Middle frontal gyrus (tissue), 1 donor: ENCODE measurements around the gene GNAI2.
"Not testable (repeated sequence)": the region's sequence is repeated elsewhere in the genome, so short reads cannot be mapped to it uniquely, and the experiment has no call there.

Experiments used
- DNase-seq: peaks from one replicate; pipeline ENCODE4 v3.0.0-alpha.2; 2015; ENCODE audit warnings: low spot score; ENCODE audit errors: extremely low spot score

Gene GNAI2

DNA sequence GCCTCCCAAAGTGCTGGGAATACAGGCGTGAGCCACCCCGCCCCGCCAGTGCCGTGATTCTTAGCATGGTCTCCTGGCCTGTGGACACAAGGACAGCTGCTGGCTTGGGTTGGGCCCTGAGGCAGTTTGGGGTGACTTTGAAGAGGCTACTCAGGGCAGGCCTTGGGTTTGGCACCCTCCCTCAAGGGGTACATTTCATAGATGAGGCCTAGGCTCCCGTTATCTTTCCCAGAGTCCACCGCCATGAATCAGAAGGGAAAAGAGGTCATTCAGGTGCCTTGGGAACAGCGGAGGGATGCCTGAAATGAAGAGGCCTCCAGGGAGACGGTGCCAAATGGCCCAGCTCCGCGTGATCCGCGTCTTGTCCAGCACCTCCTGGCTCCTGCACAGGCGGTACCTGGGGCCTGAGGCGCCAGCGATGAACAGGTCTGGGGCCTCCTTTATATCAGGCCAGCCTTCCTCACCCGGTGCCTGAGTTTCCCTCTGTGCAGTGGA, 9.3 kb downstream of the GNAI2 start:
- no peak for DNase-seq

DNA sequence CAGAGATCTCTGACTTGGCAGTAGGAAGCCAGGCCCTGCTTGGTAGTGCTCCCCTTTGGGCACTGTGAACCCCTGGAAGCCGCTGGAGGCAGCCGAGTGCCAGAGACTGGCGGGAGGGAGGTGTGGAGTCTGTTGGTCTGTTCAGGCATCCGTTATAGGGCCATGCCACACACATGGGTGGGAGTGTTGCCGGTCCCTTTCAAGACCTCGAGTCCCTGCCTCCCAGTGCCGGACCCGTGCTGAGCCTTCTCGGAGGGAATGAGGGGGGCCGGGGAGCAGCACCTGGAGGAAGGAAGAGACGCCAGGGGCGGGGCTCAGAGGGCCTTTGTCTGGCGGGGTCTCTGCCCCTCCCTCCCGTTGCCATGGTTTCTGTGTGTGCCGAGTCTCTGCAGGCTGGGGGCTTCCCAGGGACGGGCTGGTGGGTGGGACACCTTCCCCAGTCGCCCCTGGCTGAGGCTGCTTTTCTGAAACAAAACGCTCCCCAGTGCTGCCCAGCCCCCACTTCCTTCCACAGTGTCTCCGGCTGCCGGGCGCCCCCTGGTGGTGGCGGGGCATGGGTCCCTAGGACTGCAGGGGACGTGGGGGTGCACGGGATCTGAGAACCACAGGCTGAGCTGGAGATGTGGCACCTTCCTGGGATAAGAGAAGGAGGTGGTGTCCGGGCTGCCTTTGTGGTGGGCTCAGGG, 10.0 kb downstream of the GNAI2 start:
- peak; percentile 66 for DNase-seq

DNA sequence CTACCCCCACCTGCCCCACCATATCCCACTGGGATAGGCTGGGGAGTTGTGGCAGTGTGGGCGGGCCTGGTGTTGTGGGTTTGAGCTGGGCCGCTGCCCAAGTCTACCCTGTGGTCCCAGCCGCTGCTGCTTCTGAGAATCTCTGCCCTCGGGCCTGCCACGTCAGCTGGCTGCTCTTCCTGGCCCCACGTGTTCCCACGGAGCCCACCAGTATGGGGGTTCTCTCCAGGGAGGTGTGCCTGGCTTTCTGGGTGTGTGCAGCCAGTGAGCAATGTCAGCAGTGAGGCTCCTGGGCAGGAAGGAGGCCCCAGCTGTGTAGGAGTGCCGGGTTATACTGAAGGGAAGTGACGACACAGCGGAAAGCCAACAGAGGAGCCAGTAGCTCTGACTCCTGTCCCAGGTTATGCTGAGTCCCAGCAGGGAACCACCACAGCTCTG, 10.5 kb downstream of the GNAI2 start:
- no peak for DNase-seq

DNA sequence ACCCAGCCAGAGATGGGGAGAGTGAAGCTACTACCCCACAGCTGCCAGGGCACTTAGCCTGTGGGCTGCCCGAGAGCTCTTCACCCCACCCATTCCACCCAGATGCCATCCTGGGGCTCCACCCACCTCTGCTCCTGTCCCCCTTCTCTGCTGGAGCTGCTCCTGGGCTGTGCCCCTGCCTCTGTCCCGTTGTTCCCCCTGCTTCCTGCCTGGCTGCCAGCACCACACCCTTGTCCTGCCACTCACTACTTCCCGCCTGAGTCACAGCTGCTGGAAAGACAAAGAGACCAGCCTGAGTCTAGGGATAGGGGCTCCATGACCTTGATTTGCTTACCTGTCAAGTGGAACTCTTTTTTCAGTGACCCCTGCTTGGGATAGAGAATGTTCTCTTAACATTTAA, 12.4 kb downstream of the GNAI2 start:
- no peak for DNase-seq

DNA sequence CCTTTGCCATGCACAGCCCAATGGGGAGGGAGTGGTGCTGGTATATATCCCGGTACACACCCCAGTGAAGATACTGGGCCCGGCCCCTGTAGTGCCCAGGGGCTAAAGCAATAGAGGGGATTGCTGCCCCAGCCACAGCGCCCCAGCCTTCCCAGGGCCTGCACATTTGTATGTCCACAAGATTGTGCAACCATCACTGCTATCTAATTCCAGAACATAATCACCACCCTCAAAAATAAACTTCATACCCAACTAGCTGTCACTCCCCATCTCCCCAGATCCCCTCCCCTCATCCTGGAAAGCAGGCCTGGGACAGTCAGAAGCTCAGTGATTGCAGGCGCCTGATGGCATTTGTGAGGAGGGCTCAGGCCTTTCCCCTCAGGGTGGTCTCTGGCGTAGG, 13.5 kb downstream of the GNAI2 start:
- DNase-seq, result no peak

DNA sequence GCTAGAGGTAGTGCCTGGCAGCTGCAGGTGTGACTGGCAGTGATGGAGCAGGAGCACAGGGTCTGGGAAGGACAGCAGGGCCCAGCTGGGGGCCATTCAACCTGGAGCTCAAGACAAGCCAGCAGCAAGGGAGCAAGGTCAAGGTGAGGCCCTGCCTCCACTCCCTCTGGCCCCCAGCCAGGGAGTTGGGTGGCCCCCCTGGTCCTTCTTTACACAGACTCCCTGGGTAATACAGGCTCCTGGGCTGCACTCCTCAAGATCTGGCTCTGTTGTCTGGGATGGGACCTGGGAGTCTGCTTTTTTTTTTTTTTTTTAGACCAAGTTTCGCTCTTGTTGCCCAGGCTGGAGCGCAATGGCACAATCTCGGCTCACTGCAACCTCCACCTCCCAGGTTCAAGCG, 14.5 kb downstream of the GNAI2 start:
- no peak for DNase-seq

DNA sequence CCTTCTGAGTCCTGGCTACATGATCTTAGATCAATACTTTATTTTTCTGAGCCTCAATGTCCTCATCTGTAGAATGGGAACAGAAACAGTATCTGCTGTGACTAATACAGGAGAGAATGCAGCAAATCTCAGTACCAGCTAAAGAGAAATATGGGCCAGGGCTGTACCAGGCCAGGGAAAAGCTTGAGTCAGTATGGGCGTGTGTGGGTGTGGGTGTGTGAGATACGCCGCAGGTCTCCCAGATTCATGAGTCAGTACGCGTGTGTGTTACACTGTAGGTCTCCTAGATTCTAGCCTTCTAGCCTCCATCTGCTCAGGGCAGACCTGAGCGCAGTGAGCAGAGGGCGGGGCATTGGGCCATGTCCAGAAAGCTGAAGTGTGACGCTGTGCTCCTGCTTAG, 15.2 kb downstream of the GNAI2 start:
- DNase-seq, result no peak

DNA sequence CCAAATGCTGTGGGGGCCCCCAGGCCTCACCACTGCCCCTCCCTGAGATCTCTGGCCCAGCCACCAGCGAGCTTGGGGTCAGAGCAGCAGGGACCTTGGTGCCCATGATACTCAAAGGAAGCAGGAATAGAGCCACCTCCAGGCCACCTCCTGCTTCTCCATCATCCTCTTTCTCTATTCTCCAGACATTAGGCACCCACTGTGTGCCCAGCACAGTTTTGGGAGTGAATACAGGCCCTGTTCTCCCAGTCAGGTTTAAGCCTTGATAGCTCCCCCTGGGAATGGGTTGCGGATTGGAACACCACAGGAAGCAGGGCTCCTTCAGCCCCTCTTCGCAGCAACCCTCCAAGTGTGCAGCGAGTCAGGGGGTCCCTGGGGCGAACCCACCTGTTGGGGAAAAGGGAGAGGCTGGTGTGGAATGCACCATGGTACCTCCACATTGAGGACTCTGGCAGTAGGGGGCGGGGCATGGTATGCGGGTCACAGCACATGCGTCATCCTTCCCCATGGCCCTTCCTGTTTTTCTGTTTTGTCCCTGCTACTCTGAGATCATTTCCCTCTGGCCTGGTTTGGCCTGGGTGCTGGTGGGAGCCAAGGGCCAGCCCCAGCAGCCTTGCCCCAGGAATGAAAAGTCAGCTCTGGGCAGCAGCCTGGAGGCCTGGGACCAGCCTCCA, 18.7 kb downstream of the GNAI2 start:
- no peak for DNase-seq

DNA sequence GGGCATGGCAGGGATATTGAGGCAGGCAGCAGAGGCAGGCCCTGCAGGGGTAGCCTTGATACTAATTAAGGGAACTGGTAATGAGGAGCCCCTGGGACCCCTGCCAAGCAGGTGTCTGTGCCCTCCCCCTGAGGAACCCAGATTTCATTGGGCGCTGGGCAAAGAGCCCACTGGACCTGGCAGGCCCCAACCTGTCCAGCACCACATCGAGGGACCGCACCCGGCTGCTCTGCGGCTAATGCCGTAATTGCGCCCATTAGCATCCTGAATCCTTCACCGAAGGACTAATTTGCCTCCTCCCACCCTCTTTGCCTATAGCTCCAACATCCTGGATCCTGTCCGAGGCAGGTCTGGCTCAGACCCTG, 19.2 kb downstream of the GNAI2 start:
- DNase-seq, result no peak

DNA sequence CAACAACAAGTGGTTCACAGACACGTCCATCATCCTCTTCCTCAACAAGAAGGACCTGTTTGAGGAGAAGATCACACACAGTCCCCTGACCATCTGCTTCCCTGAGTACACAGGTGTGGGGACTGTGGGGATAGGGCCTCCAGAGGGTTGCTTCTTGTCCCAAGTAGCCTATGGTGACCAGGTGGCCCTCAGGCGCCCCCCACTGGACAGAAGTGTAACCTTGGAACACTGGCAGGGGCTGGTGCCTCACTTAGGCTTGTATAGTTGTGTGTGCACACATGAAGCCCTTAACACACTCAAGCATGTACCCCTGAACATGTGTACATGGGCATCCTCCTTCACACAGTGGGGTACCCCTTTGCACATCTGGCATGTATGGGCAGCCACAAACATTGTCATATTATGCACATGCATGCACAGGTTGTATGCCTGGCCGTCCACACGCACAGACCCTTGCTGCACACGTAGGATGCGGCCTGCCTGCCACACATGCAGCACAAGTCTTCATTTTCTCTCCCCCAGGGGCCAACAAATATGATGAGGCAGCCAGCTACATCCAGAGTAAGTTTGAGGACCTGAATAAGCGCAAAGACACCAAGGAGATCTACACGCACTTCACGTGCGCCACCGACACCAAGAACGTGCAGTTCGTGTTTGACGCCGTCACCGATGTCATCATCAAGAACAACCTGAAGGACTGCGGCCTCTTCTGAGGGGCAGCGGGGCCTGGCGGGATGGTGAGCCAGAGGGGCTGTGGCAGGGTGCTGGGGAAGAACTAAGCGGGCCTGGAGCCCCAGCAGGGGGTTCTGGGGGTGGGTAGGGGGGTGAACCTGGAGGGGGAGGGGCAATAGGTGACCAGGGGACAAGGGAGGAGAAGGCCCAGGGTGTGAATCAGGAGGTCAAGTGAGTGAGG, 21.2 kb downstream of the GNAI2 start:
- DNase-seq, result no peak

DNA sequence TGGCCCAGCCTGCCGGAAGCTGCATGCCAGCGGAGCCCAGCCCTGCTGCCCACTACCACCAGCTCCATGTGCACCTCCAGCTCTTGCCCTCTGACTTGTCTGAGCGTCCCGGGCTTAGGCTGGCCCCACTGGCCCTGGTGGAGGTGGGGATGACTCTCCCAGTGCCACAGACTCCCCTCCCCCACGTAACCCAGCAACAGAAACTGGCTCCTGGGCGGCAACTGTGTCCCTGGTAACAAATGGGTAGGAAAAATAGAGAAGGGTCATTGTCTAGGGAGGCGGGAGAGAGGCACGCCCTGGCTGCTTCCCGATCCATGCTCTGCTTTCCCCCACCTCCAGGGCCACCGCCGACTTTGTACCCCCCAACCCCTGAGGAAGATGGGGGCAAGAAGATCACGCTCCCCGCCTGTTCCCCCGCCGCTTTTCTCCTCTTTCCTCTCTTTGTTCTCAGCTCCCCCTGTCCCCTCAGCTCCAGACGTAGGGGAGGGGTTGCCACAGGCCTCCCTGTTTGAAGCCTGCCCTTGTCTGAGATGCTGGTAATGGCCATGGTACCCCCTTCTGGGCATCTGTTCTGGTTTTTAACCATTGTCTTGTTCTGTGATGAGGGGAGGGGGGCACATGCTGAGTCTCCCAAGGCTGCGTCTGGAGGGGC, 22.2 kb downstream of the GNAI2 start:
- DNase-seq, result no peak

DNA sequence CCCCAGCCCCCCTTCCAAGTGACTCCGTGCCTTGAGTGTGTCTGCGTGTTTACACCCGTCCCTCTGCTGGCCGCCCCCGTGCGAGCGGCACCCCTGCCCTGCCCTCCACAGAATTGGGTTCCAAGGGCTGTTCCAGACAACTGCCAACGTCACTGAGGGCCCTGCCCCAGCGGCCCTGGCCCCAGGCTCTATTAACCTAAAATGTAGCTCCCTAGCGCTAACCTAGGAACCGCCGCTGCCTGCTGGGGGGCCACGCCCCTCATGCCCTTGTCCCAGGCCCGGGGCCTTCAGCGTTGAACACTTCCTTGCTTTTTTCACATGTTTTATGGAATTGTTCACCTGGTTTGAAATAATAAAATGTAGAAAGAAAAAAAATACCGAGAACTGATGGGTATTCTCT, 23.0 kb downstream of the GNAI2 start:
- DNase-seq, result no peak

DNA sequence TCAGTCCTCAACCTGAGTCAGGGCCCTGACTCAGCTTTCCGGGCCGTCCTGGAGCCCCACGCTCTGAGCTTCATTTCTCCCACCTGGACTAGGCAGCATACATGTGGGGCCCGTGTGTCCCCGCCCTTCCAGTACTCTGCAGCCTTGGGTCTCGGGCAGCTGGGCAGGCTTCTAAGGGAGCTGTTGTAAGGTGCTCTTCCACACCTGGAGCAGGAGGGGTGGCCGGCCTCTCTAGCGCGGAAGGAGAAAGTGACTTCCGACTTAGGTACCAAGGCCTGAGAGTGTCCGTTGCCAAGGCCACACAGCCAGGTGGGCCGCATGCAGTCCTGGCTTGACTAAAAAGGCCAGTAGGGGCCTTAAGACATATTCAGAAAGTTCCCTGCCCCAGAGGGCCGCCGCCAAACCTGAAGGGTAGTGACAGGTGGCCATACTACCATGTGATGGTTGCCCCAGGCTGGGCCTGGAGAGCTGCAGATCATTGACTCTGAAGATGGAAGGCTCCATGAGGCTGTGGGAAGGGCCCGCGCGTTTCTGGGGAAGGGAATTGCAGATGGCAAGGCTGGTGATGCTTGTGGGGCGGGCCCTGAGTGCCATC, 23.5 kb downstream of the GNAI2 start:
- DNase-seq, result no peak

DNA sequence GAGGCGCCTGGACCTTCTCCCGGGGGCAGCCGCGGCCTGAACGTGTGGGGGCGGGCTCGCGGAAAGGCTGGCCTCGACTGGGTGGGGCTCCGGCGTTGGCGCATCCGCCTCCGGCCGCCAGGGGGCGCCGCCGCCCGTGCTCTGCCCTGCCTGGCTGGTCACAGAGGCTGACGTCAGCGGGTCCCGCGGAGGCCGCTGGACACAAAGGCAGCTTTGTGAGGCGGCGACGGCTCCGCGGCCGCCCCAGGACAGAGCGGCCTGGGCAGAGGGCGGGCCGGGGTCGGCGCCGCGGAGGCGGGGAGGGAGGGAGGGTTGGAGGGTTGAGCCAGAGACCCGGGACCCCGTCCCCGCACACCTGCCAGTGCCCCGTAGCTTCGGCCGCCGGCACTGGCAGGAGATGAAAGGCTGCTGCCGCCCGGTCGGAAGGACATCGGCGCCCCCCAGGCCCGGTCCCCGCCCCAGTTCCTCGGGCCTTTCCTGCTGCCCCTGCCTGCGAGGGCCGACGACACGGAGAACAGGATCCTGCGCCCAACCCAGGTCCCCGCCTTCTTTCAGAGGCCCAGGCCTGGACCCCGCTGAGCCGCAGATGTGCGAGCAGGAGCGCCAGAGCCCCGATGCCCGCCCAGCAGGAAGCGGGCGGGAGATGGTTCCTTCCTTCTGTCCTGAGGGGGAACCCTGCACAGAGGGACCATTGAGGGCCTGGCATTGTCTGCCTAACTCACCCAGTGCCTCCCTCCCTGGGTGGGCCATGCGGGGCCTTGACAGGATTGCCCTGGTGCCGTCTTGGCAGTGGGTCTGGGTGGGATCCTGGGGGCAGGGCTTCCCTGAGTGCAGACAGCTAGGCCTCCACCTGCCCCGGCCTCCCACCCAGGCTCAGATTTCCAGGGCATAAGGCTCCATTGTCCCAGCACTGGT, 24.3 kb downstream of the GNAI2 start:
- DNase-seq, result peak; percentile 94

DNA sequence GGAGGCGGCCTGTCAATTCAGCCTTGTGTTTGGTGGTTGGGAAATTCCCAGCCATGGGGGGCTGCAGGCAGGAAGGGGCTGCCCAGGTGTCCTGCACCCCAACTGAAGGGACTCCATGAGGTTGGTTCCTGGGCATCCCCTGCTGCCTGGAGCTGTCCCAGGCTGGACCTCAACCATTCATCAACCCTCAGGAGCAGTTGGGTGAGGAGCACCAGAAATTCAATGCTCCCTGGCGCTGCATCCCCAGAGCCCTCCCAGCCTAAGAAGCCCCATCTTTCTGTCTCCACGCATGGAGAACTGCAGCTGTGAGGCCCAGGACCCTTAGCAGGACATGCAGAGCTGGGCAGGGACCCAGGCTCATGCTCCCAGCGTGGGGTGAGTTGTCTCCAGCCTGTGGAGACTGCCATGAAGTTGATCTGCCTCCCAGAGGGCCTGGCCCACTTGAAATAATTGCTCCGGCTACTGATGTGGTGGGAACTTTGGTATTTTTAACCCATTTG, 25.0 kb downstream of the GNAI2 start:
- no peak for DNase-seq

DNA sequence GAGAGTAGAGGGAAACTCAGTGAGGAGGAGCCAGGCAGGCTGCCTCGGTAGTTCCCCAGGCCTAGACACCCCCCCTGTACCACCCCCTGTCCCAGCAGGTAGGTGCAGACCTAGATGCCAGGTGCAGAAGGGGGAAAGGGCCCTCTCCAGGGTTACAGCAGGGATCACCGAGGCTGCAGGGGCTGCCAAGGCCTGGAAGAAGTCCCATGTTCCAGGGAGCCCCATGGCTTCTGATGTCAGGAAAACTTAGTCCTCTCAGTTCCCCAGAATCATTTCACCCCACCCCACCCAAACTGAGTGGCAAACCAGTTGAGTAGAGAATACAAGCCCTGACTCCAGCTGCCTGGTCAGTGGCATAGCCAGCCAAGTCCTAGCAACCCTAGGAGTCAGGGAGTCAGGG, 25.5 kb downstream of the GNAI2 start:
- DNase-seq, result no peak

DNA sequence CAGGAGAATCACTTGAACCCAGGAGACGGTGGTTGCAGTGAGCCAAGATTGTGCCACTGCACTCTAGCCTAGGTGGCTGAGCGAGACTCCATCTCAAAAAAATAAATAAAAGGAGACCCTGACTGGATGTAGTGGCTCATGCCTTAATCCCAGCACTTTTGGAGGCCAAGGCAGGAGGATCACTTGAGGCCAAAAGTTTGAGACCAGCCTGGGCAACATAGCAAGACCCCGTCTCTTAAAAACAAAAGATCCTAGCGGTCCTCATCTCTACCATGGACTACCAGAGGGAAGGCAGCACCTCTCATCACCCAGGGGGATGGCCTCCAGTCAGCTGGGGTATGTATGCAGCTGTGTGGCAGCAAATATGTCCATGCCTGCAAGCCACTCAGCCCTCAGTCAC, 26.2 kb downstream of the GNAI2 start:
- DNase-seq, result not testable (repeated sequence)

DNA sequence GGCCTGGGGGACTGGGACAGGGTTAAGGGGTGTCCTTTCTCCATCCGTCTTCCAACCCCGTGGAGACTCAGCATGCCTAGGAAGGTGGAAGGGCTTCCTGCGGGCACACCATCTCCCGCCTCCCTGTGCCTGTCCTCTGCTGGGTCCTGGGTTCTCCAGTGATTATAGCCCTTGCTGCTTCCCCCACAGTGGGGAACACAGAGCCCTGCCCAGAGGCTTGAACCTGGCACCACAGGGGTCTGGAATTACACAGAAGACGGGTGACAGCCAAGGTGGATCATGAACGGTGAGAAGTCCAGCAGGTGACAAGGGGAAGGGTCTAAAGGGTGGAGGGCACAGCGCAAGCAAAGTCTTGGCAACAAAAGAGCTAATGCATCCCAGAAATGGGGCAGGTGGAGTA, 26.8 kb downstream of the GNAI2 start:
- DNase-seq, result no peak

DNA sequence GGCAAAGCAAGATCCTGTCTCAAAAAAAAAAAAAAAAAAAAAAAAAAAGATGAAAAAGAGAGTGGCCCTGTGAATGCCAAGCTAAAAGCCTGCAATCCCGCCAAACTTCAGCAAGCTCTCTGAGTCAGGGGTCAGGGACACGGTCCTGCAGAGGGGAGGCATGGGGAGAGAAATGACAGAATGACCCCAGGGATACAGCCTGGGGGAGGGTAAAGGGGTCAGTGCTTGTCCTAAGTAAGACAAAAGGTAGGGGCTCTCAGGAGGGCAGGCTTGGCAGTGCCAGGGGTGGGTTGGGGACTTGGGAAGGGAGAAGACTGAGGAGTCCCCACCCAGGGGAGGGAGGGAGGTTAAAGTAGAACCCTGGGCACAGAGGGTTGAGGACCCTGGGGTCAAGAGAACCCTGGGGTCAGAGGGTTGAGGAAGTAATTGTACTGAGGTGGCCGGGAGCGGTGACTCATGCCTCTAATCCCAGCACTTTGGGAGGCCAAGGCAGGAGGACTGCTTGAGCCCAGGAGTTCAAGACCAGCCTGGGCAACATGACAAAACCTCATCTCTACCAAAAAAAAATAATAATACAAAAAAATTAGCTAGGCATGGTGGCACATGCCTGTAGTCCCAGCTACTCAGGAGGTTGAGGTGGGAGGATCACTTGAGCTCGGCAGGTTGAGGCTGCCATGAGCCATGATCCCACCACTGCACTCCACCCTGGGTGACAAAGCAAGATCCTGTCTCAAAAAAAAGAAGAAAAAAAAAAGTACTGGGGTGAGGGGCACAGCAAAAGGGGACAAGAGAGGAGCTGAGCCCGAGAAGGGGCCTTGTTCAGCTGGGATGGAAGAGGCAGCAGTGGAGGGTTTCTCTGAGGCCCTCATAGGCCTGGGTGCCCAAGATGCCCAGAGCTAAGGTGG, 27.7 kb downstream of the GNAI2 start:
- DNase-seq, result no peak
